HCT116 (cell line): ENCODE results near the gene FBRS. TPM values are rescaled to one million over a fixed set of nuclear protein-coding genes. Genes with fewer than 3 reads are reported as not detected.

Experiments used
- ATAC-seq: fragments of 200-7000 bp; cut with Tn5 transposase; 2 replicates; pipeline ENCODE4 v1.9.1; 2020; ENCODE audit warnings: mild to moderate bottlenecking, moderate library complexity
- BruUV-seq: library from RNA; stranded (reverse); fragments of 400-500 nt; replicated peaks from 2 replicates; lab custom pipeline; 2021; lab: Mats Ljungman, UMichigan
- CTCF ChIA-PET: fragments of 300-600 bp; sonication (Branson Sonifier 250); formaldehyde crosslinking; loops from one replicate; lab custom pipeline; 2021; ENCODE audit warnings: antibody characterized with exemption; lab: Charles Lee
- POLR2A ChIA-PET: fragments of 300-600, 350-600 bp; sonication (Branson Sonifier 250); formaldehyde crosslinking; loops from one replicate; lab custom pipeline; 2021; ENCODE audit warnings: antibody characterized with exemption; lab: Charles Lee
- RAD21 ChIA-PET, 2 experiments: fragments of 300-600 bp; sonication (Branson Sonifier 250); formaldehyde crosslinking; loops; one replicate each; lab custom pipeline; 2023; ENCODE audit warnings: low total read pairs in 2 of 2; ENCODE audit not compliant: uncharacterized antibody in 2 of 2, unreplicated experiment in 2 of 2, low non-redundant PET in 1 of 2; lab: Charles Lee
- DNase-seq: peaks from one replicate; pipeline ENCODE4 v3.0.0-alpha.2; 2010; ENCODE audit warnings: low read depth, low spot score
- H2AFZ ChIP-seq: fragments of 200-600 bp; shearing (Covaris generic), sonication (generic); 2 replicates; pipeline ENCODE4 v1.6.1; 2017; ENCODE audit warnings: low read depth, mixed run types, mixed read lengths, antibody characterized with exemption, low read length; ENCODE audit not compliant: poor library complexity, severe bottlenecking
- H3K27ac ChIP-seq: 2 replicates; pipeline ENCODE4 v1.5.1; 2012; ENCODE audit warnings: low read depth, low read length
- H3K27me3 ChIP-seq: fragments of 200-600 bp; sonication (generic); 2 replicates; pipeline ENCODE4 v1.6.1; 2016; ENCODE audit warnings: mixed run types, low read length, mixed read lengths; ENCODE audit not compliant: insufficient read depth
- H3K36me3 ChIP-seq, 2 experiments: fragments of 200-500 bp in 1 of 2; fragments of 200-600 bp in 1 of 2; sonication (Bioruptor generic) in 1 of 2; sonication (generic) in 1 of 2; 2 replicates each; pipeline versions ENCODE4 v1.5.1 to v1.6.1; 2014 to 2016; ENCODE audit warnings: low read length in 2 of 2, inconsistent platforms in 1 of 2, mixed read lengths in 1 of 2, mixed run types in 1 of 2; ENCODE audit not compliant: insufficient read depth in 2 of 2, control insufficient read depth in 1 of 2
- H3K4me1 ChIP-seq, 2 experiments: fragments of 200-600 bp in 1 of 2; sonication (generic) in 1 of 2; 2 replicates each; pipeline versions ENCODE4 v1.5.1 to v1.6.1; 2012 to 2017; ENCODE audit warnings: low read length in 2 of 2, inconsistent platforms in 1 of 2, mild to moderate bottlenecking in 1 of 2, mixed read lengths in 1 of 2, mixed run types in 1 of 2, moderate library complexity in 1 of 2; ENCODE audit not compliant: insufficient read depth in 2 of 2, control insufficient read depth in 1 of 2
- H3K4me2 ChIP-seq: fragments of 200-600 bp; sonication (generic); 2 replicates; pipeline ENCODE4 v1.6.1; 2017; ENCODE audit warnings: mixed run types, low read length, mixed read lengths
- H3K4me3 ChIP-seq, 2 experiments: fragments of 200-600 bp in 1 of 2; sonication (generic) in 1 of 2; replicated peaks in 1 of 2; 2 replicates each; pipeline ENCODE4 v1.5.1; 2011 to 2016; ENCODE audit warnings: low read length in 2 of 2, control low read depth in 1 of 2, low read depth in 1 of 2, mild to moderate bottlenecking in 1 of 2, mixed read lengths in 1 of 2, mixed run types in 1 of 2
- H3K79me2 ChIP-seq: fragments of 200-600 bp; sonication (generic); 2 replicates; pipeline ENCODE4 v1.6.1; 2017; ENCODE audit warnings: mild to moderate bottlenecking, mixed run types, low read length, moderate library complexity, mixed read lengths; ENCODE audit not compliant: insufficient read depth
- H3K9ac ChIP-seq: fragments of 200-600 bp; sonication (generic); 2 replicates; pipeline ENCODE4 v1.6.1; 2016; ENCODE audit warnings: low read length, mixed read lengths
- H3K9me2 ChIP-seq: fragments of 200-600 bp; sonication (generic), shearing (Covaris generic); 2 replicates; pipeline ENCODE4 v1.6.1; 2017; ENCODE audit warnings: mixed run types, mild to moderate bottlenecking, moderate library complexity; ENCODE audit not compliant: insufficient read depth
- H3K9me3 ChIP-seq, 2 experiments: fragments of 200-500 bp in 1 of 2; fragments of 200-600 bp in 1 of 2; sonication (Bioruptor generic) in 1 of 2; sonication (generic) in 1 of 2; 2 replicates each; pipeline ENCODE4 v1.6.1; 2014 to 2017; ENCODE audit warnings: low read length in 2 of 2, mixed read lengths in 2 of 2, inconsistent platforms in 1 of 2, low read depth in 1 of 2, mild to moderate bottlenecking in 1 of 2, mixed run types in 1 of 2, moderate library complexity in 1 of 2; ENCODE audit not compliant: control insufficient read depth in 1 of 2, insufficient read depth in 1 of 2
- H4K20me1 ChIP-seq: fragments of 200-600 bp; sonication (generic), shearing (Covaris generic); 2 replicates; pipeline ENCODE4 v1.6.1; 2017; ENCODE audit warnings: mixed run types, mild to moderate bottlenecking, moderate library complexity; ENCODE audit not compliant: insufficient read depth
- CBX3 ChIP-seq: IDR thresholded peaks from 2 replicates; pipeline ENCODE4 v1.6.1; 2012; ENCODE audit warnings: low read depth
- CEBPB ChIP-seq: IDR thresholded peaks from 2 replicates; pipeline ENCODE4 v1.6.1; 2012; ENCODE audit warnings: low read depth
- ELF1 ChIP-seq: IDR thresholded peaks from 2 replicates; pipeline ENCODE4 v1.6.1; 2012; ENCODE audit warnings: low read depth, borderline replicate concordance
- EZH2phosphoT487 ChIP-seq: fragments of 200-600 bp; IDR thresholded peaks from 2 replicates; pipeline ENCODE4 v1.6.1; 2018; ENCODE audit warnings: antibody characterized with exemption, borderline replicate concordance
- POLR2A ChIP-seq: IDR thresholded peaks from 2 replicates; pipeline ENCODE4 v1.7.0; 2011; ENCODE audit warnings: borderline replicate concordance; ENCODE audit not compliant: insufficient read depth, insufficient read length; ENCODE audit errors: extremely low read depth
- RAD21 ChIP-seq: IDR thresholded peaks from 2 replicates; pipeline ENCODE4 v1.6.1; 2012; ENCODE audit warnings: low read depth, mild to moderate bottlenecking
- SIN3A ChIP-seq: IDR thresholded peaks from 2 replicates; pipeline ENCODE4 v1.6.1; 2012; ENCODE audit warnings: low read depth
- SRF ChIP-seq: IDR thresholded peaks from 2 replicates; pipeline ENCODE4 v1.6.1; 2012; ENCODE audit warnings: low read depth
- TCF7L2 ChIP-seq: IDR thresholded peaks from 2 replicates; pipeline ENCODE4 v1.7.0; 2011; ENCODE audit warnings: borderline replicate concordance, inconsistent platforms; ENCODE audit not compliant: insufficient read depth, insufficient read length; ENCODE audit errors: extremely low read depth
- YY1 ChIP-seq: IDR thresholded peaks from 2 replicates; pipeline ENCODE4 v1.6.1; 2011; ENCODE audit warnings: low read length, low read depth, moderate library complexity, mild to moderate bottlenecking; ENCODE audit not compliant: insufficient replicate concordance; ENCODE audit errors: extremely low read depth
- ZNF274 ChIP-seq: fragments of 200-500 bp; sonication (Bioruptor generic); IDR thresholded peaks from 2 replicates; pipeline ENCODE4 v1.6.1; 2014; ENCODE audit warnings: mild to moderate bottlenecking, low read depth, low read length, inconsistent platforms
- intact Hi-C: fragments of 100-400 bp; cut with micrococcal nuclease; formaldehyde crosslinking; loops from 2 replicates; pipeline ENCODE4 v1.10.0; 2022
- total RNA-seq: library from RNA; stranded (reverse); gene quantifications from one replicate; pipeline ENCODE4 v1.2.1, GENCODE V29; 2021; ENCODE audit not compliant: unreplicated experiment
- TF ChIP-seq, protein P1 (sequence below): IDR thresholded peaks from 2 replicates; pipeline ENCODE4 v1.6.1; 2012; ENCODE audit warnings: low read depth
- TF ChIP-seq, protein P2 (sequence below): IDR thresholded peaks from 2 replicates; pipeline ENCODE4 v1.6.1; 2012
- TF ChIP-seq, protein P3 (sequence below): IDR thresholded peaks from 2 replicates; pipeline ENCODE4 v1.6.1; 2011; ENCODE audit warnings: mild to moderate bottlenecking, low read length, moderate library complexity; ENCODE audit not compliant: insufficient replicate concordance; ENCODE audit errors: extremely low read depth

Gene FBRS
- total RNA-seq, 1 experiment from 2014 or later, result 65.3 TPM

DNA sequence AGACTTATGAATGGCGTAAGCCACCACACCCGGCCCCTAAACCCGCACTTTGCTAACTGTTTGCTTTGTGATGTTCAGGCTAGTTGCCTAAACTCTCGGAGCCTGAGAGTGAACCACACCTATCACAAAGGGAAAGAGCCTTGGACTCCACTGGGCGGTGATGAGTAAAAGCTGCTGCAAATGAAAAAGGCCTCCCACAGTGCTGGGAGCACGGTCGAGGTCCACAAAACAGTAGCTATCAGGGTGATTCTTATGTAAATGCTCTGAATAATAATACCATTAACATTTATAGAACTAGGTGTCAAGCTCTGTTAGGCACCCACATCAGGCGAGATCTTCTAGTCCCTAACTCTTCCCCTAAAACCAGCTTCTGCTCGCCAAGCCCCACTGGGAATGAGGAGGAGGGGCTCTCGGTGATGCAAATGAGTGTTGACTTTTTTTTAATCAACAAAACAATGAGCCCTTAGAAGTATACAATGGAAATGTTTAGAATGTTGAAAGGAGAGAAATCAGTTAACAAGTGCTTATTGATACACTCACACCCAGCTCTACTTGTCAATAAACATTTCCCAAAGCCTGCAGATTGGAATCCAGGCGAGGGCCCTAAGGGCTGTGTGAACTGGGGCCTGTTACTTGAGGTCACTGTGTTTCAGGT lies 19.8 kb downstream of the FBRS start (continued):
- TF ChIP-seq, protein P1, sequence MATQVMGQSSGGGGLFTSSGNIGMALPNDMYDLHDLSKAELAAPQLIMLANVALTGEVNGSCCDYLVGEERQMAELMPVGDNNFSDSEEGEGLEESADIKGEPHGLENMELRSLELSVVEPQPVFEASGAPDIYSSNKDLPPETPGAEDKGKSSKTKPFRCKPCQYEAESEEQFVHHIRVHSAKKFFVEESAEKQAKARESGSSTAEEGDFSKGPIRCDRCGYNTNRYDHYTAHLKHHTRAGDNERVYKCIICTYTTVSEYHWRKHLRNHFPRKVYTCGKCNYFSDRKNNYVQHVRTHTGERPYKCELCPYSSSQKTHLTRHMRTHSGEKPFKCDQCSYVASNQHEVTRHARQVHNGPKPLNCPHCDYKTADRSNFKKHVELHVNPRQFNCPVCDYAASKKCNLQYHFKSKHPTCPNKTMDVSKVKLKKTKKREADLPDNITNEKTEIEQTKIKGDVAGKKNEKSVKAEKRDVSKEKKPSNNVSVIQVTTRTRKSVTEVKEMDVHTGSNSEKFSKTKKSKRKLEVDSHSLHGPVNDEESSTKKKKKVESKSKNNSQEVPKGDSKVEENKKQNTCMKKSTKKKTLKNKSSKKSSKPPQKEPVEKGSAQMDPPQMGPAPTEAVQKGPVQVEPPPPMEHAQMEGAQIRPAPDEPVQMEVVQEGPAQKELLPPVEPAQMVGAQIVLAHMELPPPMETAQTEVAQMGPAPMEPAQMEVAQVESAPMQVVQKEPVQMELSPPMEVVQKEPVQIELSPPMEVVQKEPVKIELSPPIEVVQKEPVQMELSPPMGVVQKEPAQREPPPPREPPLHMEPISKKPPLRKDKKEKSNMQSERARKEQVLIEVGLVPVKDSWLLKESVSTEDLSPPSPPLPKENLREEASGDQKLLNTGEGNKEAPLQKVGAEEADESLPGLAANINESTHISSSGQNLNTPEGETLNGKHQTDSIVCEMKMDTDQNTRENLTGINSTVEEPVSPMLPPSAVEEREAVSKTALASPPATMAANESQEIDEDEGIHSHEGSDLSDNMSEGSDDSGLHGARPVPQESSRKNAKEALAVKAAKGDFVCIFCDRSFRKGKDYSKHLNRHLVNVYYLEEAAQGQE, result no peak
- TF ChIP-seq, protein P2, sequence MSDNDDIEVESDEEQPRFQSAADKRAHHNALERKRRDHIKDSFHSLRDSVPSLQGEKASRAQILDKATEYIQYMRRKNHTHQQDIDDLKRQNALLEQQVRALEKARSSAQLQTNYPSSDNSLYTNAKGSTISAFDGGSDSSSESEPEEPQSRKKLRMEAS, result no peak

DNA sequence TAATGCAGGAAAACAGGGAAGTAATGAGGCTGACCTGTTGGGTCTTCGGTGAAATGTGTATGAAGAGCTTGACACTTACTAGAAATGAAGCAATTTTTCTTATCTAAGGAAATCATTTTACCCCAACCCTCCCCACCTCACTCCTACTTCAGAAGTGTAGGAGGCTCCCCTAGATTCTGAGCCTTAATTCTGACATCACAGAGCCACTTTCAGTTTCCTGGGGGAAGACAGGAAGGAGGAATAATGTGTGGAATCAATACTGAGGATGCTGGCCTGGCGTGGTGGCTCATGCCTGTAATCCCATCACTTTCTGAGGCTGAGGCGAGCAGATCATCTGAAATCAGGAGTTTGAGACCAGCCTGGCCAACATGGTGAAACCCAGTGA lies 20.3 kb downstream of the FBRS start:
- Histone ChIP-seq H3K4me1 (no peaks in the 10 kb centered on the region), H3K9me2 (no peaks in the 10 kb centered on the region), H3K79me2 (no peaks in the 10 kb centered on the region), H3K9ac (no peak overlapping the region), H3K4me3 (no peak overlapping the region), H3K27ac (no peak overlapping the region), H3K4me2 (no peak overlapping the region), H2AFZ (no peak overlapping the region), H4K20me1 (no peaks in the 10 kb centered on the region), H3K27me3 (no peaks in the 10 kb centered on the region)
- intact Hi-C loops, result no loop called here
- ChIA-PET RAD21 (no interaction called here), POLR2A (interaction anchor here (0.6 kb wide), 1 partner anchor 179 kb away, joined by 3 read pairs; no protein-coding TSS in a partner anchor), CTCF (no interaction called here)
- no peak for ATAC-seq
- no TSS peak for BruUV-seq
- TF ChIP-seq ZNF274, result no peak
- no peak for TF ChIP-seq YY1
- TF ChIP-seq CEBPB, result no peak
- no peak for TF ChIP-seq SRF
- no peak for TF ChIP-seq TCF7L2
- no peak for TF ChIP-seq ELF1
- no peak for TF ChIP-seq RAD21
- no peak for TF ChIP-seq POLR2A
- TF ChIP-seq, protein P3, sequence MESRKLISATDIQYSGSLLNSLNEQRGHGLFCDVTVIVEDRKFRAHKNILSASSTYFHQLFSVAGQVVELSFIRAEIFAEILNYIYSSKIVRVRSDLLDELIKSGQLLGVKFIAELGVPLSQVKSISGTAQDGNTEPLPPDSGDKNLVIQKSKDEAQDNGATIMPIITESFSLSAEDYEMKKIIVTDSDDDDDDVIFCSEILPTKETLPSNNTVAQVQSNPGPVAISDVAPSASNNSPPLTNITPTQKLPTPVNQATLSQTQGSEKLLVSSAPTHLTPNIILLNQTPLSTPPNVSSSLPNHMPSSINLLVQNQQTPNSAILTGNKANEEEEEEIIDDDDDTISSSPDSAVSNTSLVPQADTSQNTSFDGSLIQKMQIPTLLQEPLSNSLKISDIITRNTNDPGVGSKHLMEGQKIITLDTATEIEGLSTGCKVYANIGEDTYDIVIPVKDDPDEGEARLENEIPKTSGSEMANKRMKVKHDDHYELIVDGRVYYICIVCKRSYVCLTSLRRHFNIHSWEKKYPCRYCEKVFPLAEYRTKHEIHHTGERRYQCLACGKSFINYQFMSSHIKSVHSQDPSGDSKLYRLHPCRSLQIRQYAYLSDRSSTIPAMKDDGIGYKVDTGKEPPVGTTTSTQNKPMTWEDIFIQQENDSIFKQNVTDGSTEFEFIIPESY, result no peak
- TF ChIP-seq SIN3A, result no peak
- no peak for TF ChIP-seq EZH2phosphoT487
- no peak for TF ChIP-seq CBX3
- TF ChIP-seq, all 23 proteins: peak for 0
- no peak for DNase-seq
- no peaks in the 10 kb centered on the region for H3K36me3 ChIP-seq
- no peaks in the 10 kb centered on the region for H3K9me3 ChIP-seq
